Activated T-cell treated with anti-CD3 and anti-CD28 coated beads, Interleukin-2, amount 50 U/mL, for 1 hour (primary cell): ENCODE data around the gene TSKS.

Experiments
- DNase-seq: peaks from one replicate; pipeline ENCODE4 v3.0.0-alpha.2; 2020

The TSKS gene

GRCh38 chr19:49792829-49793560 is 29.9 kb upstream of the TSKS start:
- DNase-seq, result no peak

GRCh38 chr19:49791776-49792445 is 28.8 kb upstream of the TSKS start:
- DNase-seq, result no peak

GRCh38 chr19:49790866-49791265 is 27.8 kb upstream of the TSKS start:
- no peak for DNase-seq

- no peak for DNase-seq
Measured at GRCh38 chr19:49788857-49789256, 25.8 kb upstream of the TSKS start.

GRCh38 chr19:49787746-49788145 is 24.6 kb upstream of the TSKS start:
- DNase-seq, result no peak

- no peak for DNase-seq
Measured at GRCh38 chr19:49786376-49786820, 23.3 kb upstream of the TSKS start.

- no peak for DNase-seq
Measured at GRCh38 chr19:49782515-49782914, 19.4 kb upstream of the TSKS start.

GRCh38 chr19:49781394-49781793 is 18.3 kb upstream of the TSKS start:
- no peak for DNase-seq

- DNase-seq, result no peak
Measured at GRCh38 chr19:49780861-49781260, 17.8 kb upstream of the TSKS start.

- no peak for DNase-seq
Measured at GRCh38 chr19:49779731-49780555, 16.8 kb upstream of the TSKS start.

GRCh38 chr19:49776371-49776764 is 13.3 kb upstream of the TSKS start:
- no peak for DNase-seq

GRCh38 chr19:49775742-49776370 is 12.8 kb upstream of the TSKS start:
- no peak for DNase-seq

- no peak for DNase-seq
Measured at GRCh38 chr19:49774969-49775368, 11.9 kb upstream of the TSKS start.

- no peak for DNase-seq
Measured at GRCh38 chr19:49773663-49774350, 10.7 kb upstream of the TSKS start.

- DNase-seq, result no peak
Measured at GRCh38 chr19:49772850-49773432, 9.8 kb upstream of the TSKS start.

- DNase-seq, result no peak
Measured at GRCh38 chr19:49771674-49772139, 8.6 kb upstream of the TSKS start.

GRCh38 chr19:49770529-49770928 is 7.4 kb upstream of the TSKS start:
- DNase-seq, result no peak

- DNase-seq, result no peak
Measured at GRCh38 chr19:49767967-49768581, 5.0 kb upstream of the TSKS start.

GRCh38 chr19:49767381-49767780 is 4.3 kb upstream of the TSKS start:
- DNase-seq, result no peak

GRCh38 chr19:49766930-49767299 is 3.8 kb upstream of the TSKS start, which contains the start of gene AP2A1:
AP2A1 (plus strand) TSS chr19:49767001; CDS start chr19:49767134, 133 bp downstream.
- no peak for DNase-seq
